ENCODE results near the gene PER2.

The PER2 gene

GRCh38 chr2:238308177-238308576, 19.8 kb upstream of the PER2 start:
- no peak for DNase-seq (ENCODE audit: low read depth)
- H3K4me3 ChIP-seq (ENCODE audit: control insufficient read depth, low read depth, low read length), result no peak overlapping the region
- TF ChIP-seq, protein P1, sequence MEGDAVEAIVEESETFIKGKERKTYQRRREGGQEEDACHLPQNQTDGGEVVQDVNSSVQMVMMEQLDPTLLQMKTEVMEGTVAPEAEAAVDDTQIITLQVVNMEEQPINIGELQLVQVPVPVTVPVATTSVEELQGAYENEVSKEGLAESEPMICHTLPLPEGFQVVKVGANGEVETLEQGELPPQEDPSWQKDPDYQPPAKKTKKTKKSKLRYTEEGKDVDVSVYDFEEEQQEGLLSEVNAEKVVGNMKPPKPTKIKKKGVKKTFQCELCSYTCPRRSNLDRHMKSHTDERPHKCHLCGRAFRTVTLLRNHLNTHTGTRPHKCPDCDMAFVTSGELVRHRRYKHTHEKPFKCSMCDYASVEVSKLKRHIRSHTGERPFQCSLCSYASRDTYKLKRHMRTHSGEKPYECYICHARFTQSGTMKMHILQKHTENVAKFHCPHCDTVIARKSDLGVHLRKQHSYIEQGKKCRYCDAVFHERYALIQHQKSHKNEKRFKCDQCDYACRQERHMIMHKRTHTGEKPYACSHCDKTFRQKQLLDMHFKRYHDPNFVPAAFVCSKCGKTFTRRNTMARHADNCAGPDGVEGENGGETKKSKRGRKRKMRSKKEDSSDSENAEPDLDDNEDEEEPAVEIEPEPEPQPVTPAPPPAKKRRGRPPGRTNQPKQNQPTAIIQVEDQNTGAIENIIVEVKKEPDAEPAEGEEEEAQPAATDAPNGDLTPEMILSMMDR (conservative IDR thresholded peaks at IDR 0.05; ENCODE audit: control insufficient read depth, insufficient read depth, low read depth, low read length), result peak; percentile 36

DNA sequence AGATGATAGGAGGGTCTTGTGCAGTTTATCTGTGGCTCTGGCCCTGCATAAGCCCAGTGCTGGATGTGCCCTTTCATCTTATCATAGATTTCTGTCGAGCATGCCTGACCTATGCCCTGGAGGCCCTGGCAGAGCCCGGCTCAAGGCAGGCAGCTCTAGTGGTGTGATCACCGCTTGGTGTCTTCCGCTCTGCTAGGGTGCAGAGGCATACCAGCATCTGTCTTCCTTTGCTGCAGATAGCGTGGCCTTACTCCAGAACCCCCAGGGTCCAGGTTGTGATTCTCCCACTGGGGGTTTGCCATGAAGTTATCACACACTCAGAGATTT, 18.2 kb upstream of the PER2 start:
- DNase-seq (ENCODE audit: low read depth), result no peak

DNA sequence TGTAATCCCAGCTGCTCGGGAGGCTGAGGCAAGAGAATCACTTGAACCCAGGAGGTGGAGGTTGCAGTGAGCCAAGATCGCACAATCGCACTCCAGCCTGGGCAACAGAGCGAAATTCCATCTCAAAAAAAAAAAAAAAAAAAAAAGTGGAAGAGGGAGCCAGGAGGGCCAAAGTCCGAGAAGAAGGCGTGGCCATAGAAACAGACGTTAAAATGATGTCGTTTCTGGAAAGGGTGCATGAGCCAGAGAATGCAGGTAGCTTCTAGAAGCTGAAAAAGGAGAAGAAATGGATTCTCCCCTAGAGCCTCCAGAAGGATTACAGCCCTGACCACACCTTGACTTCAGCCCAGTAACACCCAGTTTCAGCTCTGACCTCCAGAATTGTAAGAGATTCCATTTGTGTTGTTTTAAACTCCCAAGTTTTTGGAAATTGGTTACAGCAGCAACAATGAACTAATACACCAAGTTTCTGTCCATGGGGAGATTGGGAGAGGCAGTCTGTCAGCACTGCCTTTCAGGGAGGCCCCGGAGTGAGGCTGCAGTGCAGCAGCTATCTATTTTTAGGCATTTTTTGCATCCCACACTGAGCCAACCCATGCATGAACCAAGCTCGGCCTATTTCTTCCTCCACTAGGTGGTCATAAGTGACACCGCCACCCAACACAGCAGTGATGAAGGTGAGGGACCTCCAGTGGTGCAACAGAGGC, 17.7 kb upstream of the PER2 start:
- TF ChIP-seq, protein P1 (conservative IDR thresholded peaks at IDR 0.05; ENCODE audit: control insufficient read depth, insufficient read depth, low read depth, low read length), result no peak
- DNase-seq (ENCODE audit: low read depth), result no peak
- H3K4me3 ChIP-seq (ENCODE audit: control insufficient read depth, low read depth, low read length), result no peak overlapping the region

More for the DNA sequence above, 18.2 kb upstream of the PER2 start:
- H3K4me3 ChIP-seq (ENCODE audit: control insufficient read depth, low read depth, low read length), result no peak overlapping the region
- TF ChIP-seq, protein P1 (conservative IDR thresholded peaks at IDR 0.05; ENCODE audit: control insufficient read depth, insufficient read depth, low read depth, low read length), result no peak

GRCh38 chr2:238305092-238305862, 16.9 kb upstream of the PER2 start:
- H3K4me3 ChIP-seq (ENCODE audit: control insufficient read depth, low read depth, low read length), result no peak overlapping the region
- no peak for DNase-seq (ENCODE audit: low read depth)
- TF ChIP-seq, protein P1 (conservative IDR thresholded peaks at IDR 0.05; ENCODE audit: control insufficient read depth, insufficient read depth, low read depth, low read length), result peak; percentile 18

- no peak for DNase-seq (ENCODE audit: low read depth)
- TF ChIP-seq, protein P1 (conservative IDR thresholded peaks at IDR 0.05; ENCODE audit: control insufficient read depth, insufficient read depth, low read depth, low read length), result no peak
- H3K4me3 ChIP-seq (ENCODE audit: control insufficient read depth, low read depth, low read length), result no peak overlapping the region
These were observed 15.7 kb upstream of the PER2 start for GRCh38 chr2:238304116-238304515.

GRCh38 chr2:238302751-238303150, 14.3 kb upstream of the PER2 start:
- DNase-seq (ENCODE audit: low read depth), result no peak
- TF ChIP-seq, protein P1 (conservative IDR thresholded peaks at IDR 0.05; ENCODE audit: control insufficient read depth, insufficient read depth, low read depth, low read length), result no peak
- H3K4me3 ChIP-seq (ENCODE audit: control insufficient read depth, low read depth, low read length), result no peak overlapping the region

All from fibroblast of mammary gland (primary cell).